PC-9 (cell line): ENCODE results near the gene BANP. TPM values are rescaled to one million over a fixed set of nuclear protein-coding genes. Genes with fewer than 3 reads are reported as not detected.

Source experiments
- BruUV-seq: library from RNA; stranded (reverse); fragments of 400-500 nt; replicated peaks from 2 replicates; lab custom pipeline; 2021; lab: Mats Ljungman, UMichigan
- CTCF ChIA-PET: fragments of 300-600 bp; sonication (Branson Sonifier 250); formaldehyde crosslinking; loops from one replicate; lab custom pipeline; 2022; ENCODE audit warnings: antibody characterized with exemption; lab: Charles Lee
- POLR2A ChIA-PET: fragments of 300-600 bp; sonication (Branson Sonifier 250); formaldehyde crosslinking; loops from one replicate; lab custom pipeline; 2022; ENCODE audit warnings: antibody characterized with exemption; ENCODE audit not compliant: unreplicated experiment; lab: Charles Lee
- DNase-seq, 2 experiments: peaks; one replicate each; pipeline versions ENCODE4 v3.0.0 to v3.0.0-alpha.2; 2015 to 2022; ENCODE audit warnings: mixed read lengths in 1 of 2
- H2AFZ ChIP-seq: fragments of 200-600 bp; sonication (generic); 2 replicates; pipeline ENCODE4 v1.8.1; 2017; ENCODE audit warnings: antibody characterized with exemption
- H3F3A ChIP-seq: fragments of 200-600 bp; sonication (generic); 2 replicates; pipeline ENCODE4 v1.8.1; 2017; ENCODE audit warnings: antibody characterized with exemption, mild to moderate bottlenecking, low read depth; ENCODE audit not compliant: insufficient read depth
- H3K27ac ChIP-seq: fragments of 200-600 bp; sonication (generic); 2 replicates; pipeline ENCODE4 v1.6.1; 2016; ENCODE audit warnings: mixed run types
- H3K27me3 ChIP-seq: fragments of 200-600 bp; sonication (generic); 2 replicates; pipeline ENCODE4 v1.6.1; 2016; ENCODE audit warnings: low read depth, mixed run types; ENCODE audit not compliant: insufficient read depth
- H3K36me3 ChIP-seq: fragments of 200-600 bp; sonication (generic); 2 replicates; pipeline ENCODE4 v1.6.1; 2016; ENCODE audit warnings: low read depth, mixed run types
- H3K4me1 ChIP-seq: fragments of 200-600 bp; sonication (generic); replicated peaks from 2 replicates; pipeline ENCODE4 v1.6.1; 2016; ENCODE audit warnings: mixed run types; ENCODE audit not compliant: insufficient read depth
- H3K4me2 ChIP-seq: fragments of 200-600 bp; sonication (generic); 2 replicates; pipeline ENCODE4 v1.6.1; 2017; ENCODE audit warnings: mixed run types
- H3K4me3 ChIP-seq: fragments of 200-600 bp; sonication (generic); 2 replicates; pipeline ENCODE4 v1.6.1; 2016; ENCODE audit warnings: mixed run types
- H3K79me2 ChIP-seq: fragments of 200-600 bp; sonication (generic); 2 replicates; pipeline ENCODE4 v1.6.1; 2017; ENCODE audit warnings: low read depth, mixed run types
- H3K9me2 ChIP-seq: fragments of 200-600 bp; sonication (generic); 2 replicates; pipeline ENCODE4 v1.8.1; 2017; ENCODE audit warnings: mild to moderate bottlenecking; ENCODE audit not compliant: insufficient read depth
- H3K9me3 ChIP-seq: fragments of 200-600 bp; sonication (generic); 2 replicates; pipeline ENCODE4 v1.8.1; 2016; ENCODE audit warnings: low read depth; ENCODE audit not compliant: insufficient read depth
- H4K20me1 ChIP-seq: fragments of 200-600 bp; sonication (generic); 2 replicates; pipeline ENCODE4 v1.8.1; 2017; ENCODE audit not compliant: insufficient read depth
- EZH2 ChIP-seq: fragments of 200-600 bp; sonication (generic); IDR thresholded peaks from 2 replicates; pipeline ENCODE4 v1.8.0; 2017; ENCODE audit warnings: antibody characterized with exemption, low read depth
- intact Hi-C: fragments of 100-400 bp; cut with micrococcal nuclease; formaldehyde crosslinking; loops from one replicate; pipeline ENCODE4 v1.10.0; 2022; ENCODE audit not compliant: unreplicated experiment
- total RNA-seq: library from RNA; stranded (reverse); gene quantifications from 2 replicates; pipeline ENCODE4 v1.2.3, GENCODE V29; 2021
- TF ChIP-seq, protein P1 (sequence below): fragments of 200-600 bp; sonication (generic); conservative IDR thresholded peaks from 2 replicates; pipeline ENCODE4 v1.6.1; 2017; ENCODE audit warnings: mixed run types, antibody characterized with exemption, mild to moderate bottlenecking, moderate library complexity

Gene BANP
- total RNA-seq, 1 experiment from 2014 or later = 73.2 TPM

DNA sequence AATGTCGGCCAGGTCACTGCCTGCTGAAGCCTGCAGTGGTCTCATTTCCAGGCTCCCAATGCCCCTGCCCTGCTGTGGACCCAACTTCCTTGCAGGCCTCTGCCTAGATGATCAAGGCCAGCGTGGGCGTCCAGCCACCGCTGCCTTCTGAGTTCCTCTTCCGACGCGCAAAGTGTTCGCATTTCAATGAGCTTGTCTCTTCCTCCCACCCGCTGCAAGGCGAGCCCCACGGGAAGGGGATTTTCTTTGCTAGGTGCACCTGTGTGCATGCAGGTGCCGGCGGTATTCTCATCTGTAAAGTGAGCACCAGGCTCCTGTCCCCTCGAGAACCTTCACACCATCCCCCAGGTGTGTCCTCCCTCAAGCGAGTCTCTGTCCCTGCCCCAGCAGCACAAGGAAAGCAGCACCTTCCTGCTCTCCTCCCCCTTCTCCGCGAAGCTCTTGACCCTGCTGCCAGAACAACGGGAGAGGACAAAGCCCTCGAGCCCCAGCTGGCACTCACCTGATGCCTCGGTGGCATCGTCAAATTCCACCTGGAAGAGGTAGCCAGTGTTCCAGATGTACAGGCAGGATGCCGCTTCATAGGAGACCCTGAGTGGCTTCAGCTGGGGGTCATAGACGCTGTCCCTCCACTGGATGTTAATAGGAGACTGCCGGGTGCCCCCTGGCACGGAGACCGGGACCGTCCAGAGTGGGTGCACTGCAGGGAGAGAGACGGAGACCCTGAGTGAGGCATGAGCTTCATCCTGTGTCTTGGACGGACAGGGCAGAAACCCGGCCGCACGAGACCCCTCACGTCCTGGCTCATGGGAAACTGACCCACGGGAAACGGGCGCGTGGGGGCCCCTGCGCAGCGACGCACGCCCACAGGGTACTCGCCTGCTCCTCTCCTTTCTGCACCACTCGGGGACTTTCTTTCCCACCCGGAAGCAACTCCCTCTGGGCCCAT is 24.7 kb upstream of the BANP start:
- Histone ChIP-seq H3K36me3 (no peaks in the 10 kb centered on the region), H3K4me3 (no peak overlapping the region), H3K9me2 (no peaks in the 10 kb centered on the region), H3K27ac (no peak overlapping the region), H3K4me1 (no peaks in the 10 kb centered on the region), H2AFZ (no peak overlapping the region), H3K9me3 (no peaks in the 10 kb centered on the region), H3K4me2 (no peak overlapping the region), H4K20me1 (no peaks in the 10 kb centered on the region), H3K27me3 (peaks cover 5% of the 10 kb centered on the region; the same call in 1 of the 2 replicates), H3F3A (no peaks in the 10 kb centered on the region), H3K79me2 (no peaks in the 10 kb centered on the region)
- ChIA-PET CTCF (no interaction called here), POLR2A (no interaction called here)
- DNase-seq = no peak
- intact Hi-C loops = no loop called here
- no TSS peak for BruUV-seq
- TF ChIP-seq, protein P1, sequence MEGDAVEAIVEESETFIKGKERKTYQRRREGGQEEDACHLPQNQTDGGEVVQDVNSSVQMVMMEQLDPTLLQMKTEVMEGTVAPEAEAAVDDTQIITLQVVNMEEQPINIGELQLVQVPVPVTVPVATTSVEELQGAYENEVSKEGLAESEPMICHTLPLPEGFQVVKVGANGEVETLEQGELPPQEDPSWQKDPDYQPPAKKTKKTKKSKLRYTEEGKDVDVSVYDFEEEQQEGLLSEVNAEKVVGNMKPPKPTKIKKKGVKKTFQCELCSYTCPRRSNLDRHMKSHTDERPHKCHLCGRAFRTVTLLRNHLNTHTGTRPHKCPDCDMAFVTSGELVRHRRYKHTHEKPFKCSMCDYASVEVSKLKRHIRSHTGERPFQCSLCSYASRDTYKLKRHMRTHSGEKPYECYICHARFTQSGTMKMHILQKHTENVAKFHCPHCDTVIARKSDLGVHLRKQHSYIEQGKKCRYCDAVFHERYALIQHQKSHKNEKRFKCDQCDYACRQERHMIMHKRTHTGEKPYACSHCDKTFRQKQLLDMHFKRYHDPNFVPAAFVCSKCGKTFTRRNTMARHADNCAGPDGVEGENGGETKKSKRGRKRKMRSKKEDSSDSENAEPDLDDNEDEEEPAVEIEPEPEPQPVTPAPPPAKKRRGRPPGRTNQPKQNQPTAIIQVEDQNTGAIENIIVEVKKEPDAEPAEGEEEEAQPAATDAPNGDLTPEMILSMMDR = no peak
- TF ChIP-seq EZH2 = no peak

DNA sequence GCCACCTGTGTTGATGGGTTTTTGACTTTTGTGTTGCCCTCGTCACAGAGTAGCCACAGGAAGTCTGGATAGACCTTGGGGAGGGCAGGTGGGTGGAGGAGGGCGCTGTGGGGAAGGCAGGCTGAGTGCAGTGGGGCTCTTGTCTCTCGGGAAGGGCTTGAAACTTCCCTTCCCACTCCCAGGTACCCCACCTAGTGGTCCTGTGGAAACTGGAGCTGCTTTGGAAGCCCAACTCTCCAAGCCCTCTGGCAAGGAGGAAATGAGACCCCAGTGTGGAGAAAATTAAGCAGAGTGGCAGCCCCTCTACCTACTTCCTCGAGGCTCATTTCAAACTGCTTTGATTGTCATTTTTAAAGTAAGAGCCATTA is 24.1 kb upstream of the BANP start:
- DNase-seq = no peak
- Histone ChIP-seq H3K9me2 (no peaks in the 10 kb centered on the region), H2AFZ (no peak overlapping the region), H3F3A (no peaks in the 10 kb centered on the region), H3K27ac (no peak overlapping the region), H3K4me1 (no peaks in the 10 kb centered on the region), H3K79me2 (no peaks in the 10 kb centered on the region), H4K20me1 (no peaks in the 10 kb centered on the region), H3K36me3 (no peaks in the 10 kb centered on the region), H3K4me3 (no peak overlapping the region), H3K4me2 (no peak overlapping the region), H3K9me3 (no peaks in the 10 kb centered on the region), H3K27me3 (peaks cover 5% of the 10 kb centered on the region; the same call in 1 of the 2 replicates)
- TF ChIP-seq, protein P1 = no peak
- no peak for TF ChIP-seq EZH2
- ChIA-PET CTCF (no interaction called here), POLR2A (no interaction called here)
- BruUV-seq = no TSS peak
- intact Hi-C loops = no loop called here

DNA sequence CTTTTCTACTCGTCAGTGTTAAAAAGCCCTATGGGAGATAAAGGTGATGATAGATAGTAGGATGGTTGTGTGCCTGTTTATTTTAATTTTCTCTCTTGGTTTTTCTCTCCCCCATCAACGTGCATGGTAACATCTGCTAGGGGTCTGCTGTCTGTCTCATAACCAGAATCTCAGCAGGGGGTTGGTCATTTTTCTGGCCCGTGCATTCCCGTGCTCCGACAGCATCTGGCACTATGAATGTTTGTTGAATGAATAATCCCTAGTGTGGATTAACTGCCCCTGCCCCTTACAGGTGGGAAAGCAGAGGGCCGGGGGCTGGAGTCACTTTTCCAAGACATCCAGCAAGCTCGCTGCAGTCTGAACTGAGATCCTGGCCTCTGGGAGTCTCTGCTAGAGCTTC is 21.2 kb upstream of the BANP start:
- Histone ChIP-seq H3K79me2 (no peaks in the 10 kb centered on the region), H3K9me2 (no peaks in the 10 kb centered on the region), H4K20me1 (no peaks in the 10 kb centered on the region), H3K4me1 (no peaks in the 10 kb centered on the region), H3K4me2 (no peak overlapping the region), H3K36me3 (no peaks in the 10 kb centered on the region), H3K27me3 (no peaks in the 10 kb centered on the region), H3K4me3 (no peak overlapping the region), H3K27ac (no peak overlapping the region), H3F3A (no peaks in the 10 kb centered on the region), H3K9me3 (no peaks in the 10 kb centered on the region), H2AFZ (no peak overlapping the region)
- intact Hi-C loops = no loop called here
- CTCF ChIA-PET = no interaction called here
- DNase-seq = no peak
- TF ChIP-seq EZH2 = no peak
- TF ChIP-seq, protein P1 = no peak
- POLR2A ChIA-PET = no interaction called here
- no TSS peak for BruUV-seq
